ENCODE results near the gene CCDC40. TPM values are rescaled to one million over a fixed set of nuclear protein-coding genes. Genes with fewer than 3 reads are reported as not detected.

The CCDC40 gene
- total and polyA plus RNA-seq, 10 of the 15 experiments (the other 5 are each of a cell fraction or from before 2014, with no cell fraction given): 0.06 to 0.10 TPM; not detected in 8

DNA sequence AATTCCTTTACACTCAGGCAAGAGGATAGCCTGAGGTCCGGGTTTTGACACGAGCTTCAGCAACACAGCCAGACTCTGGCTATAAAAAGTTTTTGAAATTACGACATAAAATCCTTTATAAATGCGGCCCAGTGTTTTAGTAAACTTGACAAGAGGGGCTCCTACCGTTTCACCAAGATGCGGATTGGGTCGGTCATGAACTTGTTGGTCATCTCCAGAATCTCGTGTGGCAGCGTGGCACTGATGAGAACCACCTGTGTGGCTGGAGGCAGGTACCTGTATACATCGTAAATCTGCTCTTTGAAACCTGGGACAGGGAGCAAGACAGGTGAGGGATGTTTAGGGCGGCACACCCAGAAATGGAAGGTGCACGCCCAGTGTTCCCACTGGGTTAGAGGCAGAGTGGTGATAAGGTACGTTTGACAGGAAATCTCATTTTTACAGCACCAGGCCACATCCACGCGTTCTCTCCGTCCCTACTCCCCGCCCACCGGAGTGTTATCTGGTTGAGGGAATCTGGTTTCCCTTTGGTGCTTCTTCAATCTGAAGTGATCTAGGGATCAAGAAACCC is 102.5 kb downstream of the CCDC40 start:
- no peak for DNase-seq (ENCODE audit: low read depth, low spot score)
- Histone ChIP-seq H2AFZ (ENCODE audit: control insufficient read depth, low read depth, low read length) (no peak overlapping the region), H3K27me3 (replicated peaks in 1 of 2; ENCODE audit: control insufficient read depth in 2 of 2, insufficient read depth in 2 of 2, low read length in 1 of 2) (no peaks in the 10 kb centered on the region), H3K36me3 (ENCODE audit: control insufficient read depth in 2 of 2, insufficient read depth in 2 of 2, low read length in 1 of 2) (peaks cover 32 to 49% of the 10 kb centered on the region in 2 experiments), H3K4me1 (ENCODE audit: control insufficient read depth, insufficient read depth, low read length) (peaks cover 2% of the 10 kb centered on the region; the same call in 1 of the 2 replicates), H4K20me1 (ENCODE audit: control insufficient read depth, insufficient read depth) (0 out of 2 replicates have a peak, but pooled peaks cover under 1% of the 10 kb centered on the region), H3K27ac (ENCODE audit: control insufficient read depth, insufficient read depth) (no peak overlapping the region), H3K9me3 (replicated peaks; ENCODE audit: control insufficient read depth, insufficient read depth, low read length) (no peaks in the 10 kb centered on the region), H3K4me3 (no peak overlapping the region), H3K79me2 (ENCODE audit: control insufficient read depth, insufficient read depth, low read length) (peaks cover 11% of the 10 kb centered on the region), H3K9ac (ENCODE audit: control insufficient read depth, insufficient read depth, low read length) (no peak overlapping the region), H3K4me2 (ENCODE audit: control insufficient read depth, insufficient read depth) (no peak overlapping the region)
- POLR2A ChIA-PET: no interaction called here
- in situ Hi-C loops (cut with MboI) (no loop called here), intact Hi-C loops (cut with micrococcal nuclease; ENCODE audit: unreplicated experiment) (no loop called here)
- no TSS peak for BruUV-seq (replicated peaks)
- CTCF ChIA-PET: no interaction called here
- RAD21 ChIA-PET (ENCODE audit: unreplicated experiment): no interaction called here
- FAIRE-seq: no peak
- TF ChIP-seq, protein P1, sequence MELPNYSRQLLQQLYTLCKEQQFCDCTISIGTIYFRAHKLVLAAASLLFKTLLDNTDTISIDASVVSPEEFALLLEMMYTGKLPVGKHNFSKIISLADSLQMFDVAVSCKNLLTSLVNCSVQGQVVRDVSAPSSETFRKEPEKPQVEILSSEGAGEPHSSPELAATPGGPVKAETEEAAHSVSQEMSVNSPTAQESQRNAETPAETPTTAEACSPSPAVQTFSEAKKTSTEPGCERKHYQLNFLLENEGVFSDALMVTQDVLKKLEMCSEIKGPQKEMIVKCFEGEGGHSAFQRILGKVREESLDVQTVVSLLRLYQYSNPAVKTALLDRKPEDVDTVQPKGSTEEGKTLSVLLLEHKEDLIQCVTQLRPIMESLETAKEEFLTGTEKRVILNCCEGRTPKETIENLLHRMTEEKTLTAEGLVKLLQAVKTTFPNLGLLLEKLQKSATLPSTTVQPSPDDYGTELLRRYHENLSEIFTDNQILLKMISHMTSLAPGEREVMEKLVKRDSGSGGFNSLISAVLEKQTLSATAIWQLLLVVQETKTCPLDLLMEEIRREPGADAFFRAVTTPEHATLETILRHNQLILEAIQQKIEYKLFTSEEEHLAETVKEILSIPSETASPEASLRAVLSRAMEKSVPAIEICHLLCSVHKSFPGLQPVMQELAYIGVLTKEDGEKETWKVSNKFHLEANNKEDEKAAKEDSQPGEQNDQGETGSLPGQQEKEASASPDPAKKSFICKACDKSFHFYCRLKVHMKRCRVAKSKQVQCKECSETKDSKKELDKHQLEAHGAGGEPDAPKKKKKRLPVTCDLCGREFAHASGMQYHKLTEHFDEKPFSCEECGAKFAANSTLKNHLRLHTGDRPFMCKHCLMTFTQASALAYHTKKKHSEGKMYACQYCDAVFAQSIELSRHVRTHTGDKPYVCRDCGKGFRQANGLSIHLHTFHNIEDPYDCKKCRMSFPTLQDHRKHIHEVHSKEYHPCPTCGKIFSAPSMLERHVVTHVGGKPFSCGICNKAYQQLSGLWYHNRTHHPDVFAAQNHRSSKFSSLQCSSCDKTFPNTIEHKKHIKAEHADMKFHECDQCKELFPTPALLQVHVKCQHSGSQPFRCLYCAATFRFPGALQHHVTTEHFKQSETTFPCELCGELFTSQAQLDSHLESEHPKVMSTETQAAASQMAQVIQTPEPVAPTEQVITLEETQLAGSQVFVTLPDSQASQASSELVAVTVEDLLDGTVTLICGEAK (IDR thresholded peaks at IDR 0.05; ENCODE audit: borderline replicate concordance): no peak
- TF ChIP-seq TBL1XR1 (IDR thresholded peaks at IDR 0.05; ENCODE audit: low read depth, low read length) (no peak), ASH2L (IDR thresholded peaks at IDR 0.05; ENCODE audit: borderline replicate concordance, low read depth) (no peak), CBX3 (IDR thresholded peaks at IDR 0.05; ENCODE audit: borderline replicate concordance, low read depth) (no peak)
- 94% methylated on average over 18 of the region's 18 CpGs for WGBS (ENCODE audit: insufficient coverage, insufficient replicate concordance, low lambda C conversion rate, missing lambda C conversion rate)
- SMC1A ChIA-PET (ENCODE audit: uncharacterized antibody, unreplicated experiment): no interaction called here
- no peak for ATAC-seq
